AG09319 (cell line): ENCODE results near the gene HS2ST1.
"Not testable (repeated sequence)": the region's sequence is repeated elsewhere in the genome, so short reads cannot be mapped to it uniquely, and the experiment has no call there.

ENCODE experiments used
- DNase-seq: peaks from one replicate; pipeline ENCODE4 v3.0.0-alpha.2; 2010; ENCODE audit warnings: low read depth; ENCODE audit errors: extremely low read depth
- CTCF ChIP-seq: IDR thresholded peaks from 2 replicates; pipeline ENCODE4 v1.5.1; 2011; ENCODE audit warnings: low read depth, mild to moderate bottlenecking, inconsistent platforms, low read length, moderate library complexity

The HS2ST1 gene

GRCh38 chr1:86998280-86998679, 83.8 kb downstream of the HS2ST1 start:
- DNase-seq: no peak
- no peak for TF ChIP-seq CTCF

- TF ChIP-seq CTCF: no peak
- DNase-seq: no peak
Measured at GRCh38 chr1:86998727-86999126, 84.3 kb downstream of the HS2ST1 start.

- no peak for TF ChIP-seq CTCF
- no peak for DNase-seq
Measured at GRCh38 chr1:87000460-87000859, 86.0 kb downstream of the HS2ST1 start.

GRCh38 chr1:87004857-87005256, 90.4 kb downstream of the HS2ST1 start:
- no peak for TF ChIP-seq CTCF
- no peak for DNase-seq

- no peak for TF ChIP-seq CTCF
- no peak for DNase-seq
Measured at GRCh38 chr1:87007323-87007722, 92.9 kb downstream of the HS2ST1 start.

- not testable (repeated sequence) for DNase-seq
Measured at GRCh38 chr1:87013385-87013784, 99.0 kb downstream of the HS2ST1 start.

GRCh38 chr1:87017998-87018672, 103.7 kb downstream of the HS2ST1 start:
- no peak for DNase-seq
- no peak for TF ChIP-seq CTCF

GRCh38 chr1:87023326-87023725, 108.9 kb downstream of the HS2ST1 start:
- TF ChIP-seq CTCF: no peak
- DNase-seq: no peak
